Fibroblast of skin of abdomen (primary cell): ENCODE results near the gene TCHHL1.

Experiments used
- DNase-seq: peaks from one replicate; pipeline ENCODE4 v3.0.0-alpha.2; 2013

The TCHHL1 gene

DNA sequence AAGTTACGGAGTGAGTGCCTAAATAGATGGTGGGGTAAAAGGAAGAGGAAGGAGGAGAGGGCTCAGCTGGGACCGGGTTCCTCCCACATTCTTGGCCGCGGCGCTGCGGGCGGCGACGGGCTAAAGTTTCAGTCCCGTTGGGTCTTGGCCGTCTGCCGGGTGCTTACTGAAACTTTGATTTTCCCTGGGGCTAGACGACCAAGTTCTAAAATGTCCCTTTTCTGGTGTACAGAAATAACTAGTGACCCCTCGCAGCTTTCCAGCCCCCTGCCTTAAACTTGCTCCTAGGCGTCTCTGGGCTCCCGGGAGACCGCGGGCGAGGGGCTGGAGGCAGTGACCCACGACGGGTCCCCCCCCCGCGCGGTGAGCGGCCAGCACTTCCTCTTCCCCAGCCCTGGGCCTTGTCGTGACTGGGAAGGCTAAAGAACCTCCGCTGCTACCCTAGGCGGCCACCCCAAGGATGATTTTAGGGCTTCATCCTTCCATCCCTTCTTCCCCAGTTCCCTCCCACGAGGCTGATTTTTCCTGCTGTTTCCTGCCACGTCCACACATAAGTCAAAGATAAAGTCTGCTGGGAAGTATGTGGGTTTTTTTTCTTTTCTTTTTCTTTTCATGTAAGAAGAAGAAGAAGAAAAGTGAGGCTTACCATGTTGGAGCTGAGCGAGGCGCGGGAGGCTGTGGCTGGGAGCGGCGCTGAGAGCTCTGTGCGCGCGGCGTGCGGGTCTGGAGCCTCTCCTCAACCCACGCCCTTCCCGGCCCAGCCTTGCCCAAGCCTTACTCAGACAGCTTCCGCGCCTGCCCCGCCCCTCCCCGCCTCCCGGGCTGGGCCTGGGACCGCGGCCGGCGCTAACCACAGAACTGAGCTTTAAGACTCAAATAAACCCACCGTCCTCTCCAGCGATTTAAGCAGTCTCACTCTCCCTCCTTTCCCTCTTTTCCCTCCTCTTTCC, 52.3 kb downstream of the TCHHL1 start, which contains the start of gene S100A11:
Gene S100A11, minus strand, starts transcription at position 738 of the 950 bp plus-strand sequence. Its CDS starts 89 bp downstream, at position 649.
- DNase-seq: peak; percentile 89

DNA sequence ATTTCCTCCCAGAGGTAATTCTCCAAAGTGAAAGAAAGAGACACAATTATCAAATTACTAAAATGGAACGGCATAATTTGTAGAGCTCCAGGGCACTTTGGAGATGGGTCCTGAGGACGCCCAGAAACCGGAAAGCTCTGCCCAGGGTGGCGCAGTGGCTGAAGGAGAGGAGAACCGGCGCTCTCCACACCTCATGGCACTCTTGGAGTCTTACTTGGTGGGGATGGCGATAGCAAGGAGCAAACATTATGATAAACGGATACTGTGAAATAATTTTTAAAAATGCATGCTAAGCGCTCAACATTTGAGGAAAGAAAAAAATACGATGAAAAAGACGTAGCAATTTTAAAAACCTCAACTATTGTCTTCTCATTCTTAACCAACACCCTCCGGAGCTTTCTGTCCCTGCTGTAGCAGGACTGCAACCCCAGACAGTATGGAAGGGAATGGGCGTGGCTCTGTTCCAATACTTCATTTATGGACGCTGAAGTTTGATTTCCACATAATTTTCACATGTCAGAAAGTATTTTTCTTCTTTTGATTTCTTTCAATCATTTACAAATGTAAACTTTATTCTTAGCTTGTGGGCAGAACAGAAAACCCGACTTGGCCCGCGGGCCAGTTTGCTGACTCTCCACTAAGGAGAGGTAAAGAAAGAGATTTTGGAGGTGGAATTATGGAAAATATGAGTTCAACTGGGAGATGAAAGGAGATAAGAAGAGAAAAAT, 53.2 kb downstream of the TCHHL1 start:
- DNase-seq: peak; percentile 25

DNA sequence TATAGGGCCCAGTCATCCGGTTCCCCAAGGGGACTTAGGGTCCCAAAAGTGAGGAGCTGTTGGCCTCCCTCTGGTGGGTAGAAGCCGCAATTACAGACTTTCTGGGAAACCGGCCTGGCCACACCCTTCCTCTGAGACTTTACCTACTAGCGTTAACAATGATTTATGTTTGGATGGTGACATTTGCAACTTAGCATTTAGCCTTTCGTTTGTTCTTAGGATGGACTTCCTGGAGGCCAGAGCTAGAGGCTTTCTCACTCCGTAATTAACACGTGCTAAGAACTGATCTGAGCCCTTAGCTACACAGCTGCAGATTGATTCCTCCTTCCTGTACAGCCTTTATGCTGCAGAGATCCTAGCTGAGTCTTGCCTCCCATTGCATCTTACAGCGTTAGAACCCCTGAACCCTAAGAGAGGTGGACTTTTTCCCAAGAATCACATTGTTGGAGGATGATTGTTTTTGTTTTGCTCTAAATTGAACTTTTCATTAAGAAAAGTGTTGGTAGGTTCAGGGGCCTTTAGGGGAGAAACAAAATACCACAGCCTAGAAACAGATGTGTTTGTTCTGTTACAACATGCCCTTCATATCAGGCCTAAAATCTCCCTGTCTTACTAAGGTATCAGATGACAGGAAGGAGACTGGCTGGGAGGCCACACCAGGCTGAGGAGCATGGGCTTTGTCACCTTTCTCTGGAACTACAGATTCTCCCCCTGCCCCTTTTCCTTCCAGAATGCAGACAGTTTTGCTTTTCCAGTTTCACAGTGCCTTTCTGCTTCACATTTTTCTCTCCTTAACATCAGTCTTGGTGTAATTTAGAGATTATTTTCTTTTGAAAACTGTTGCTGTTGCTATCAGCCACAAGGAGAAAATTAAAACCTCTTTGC, 54.0 kb downstream of the TCHHL1 start:
- DNase-seq: peak; percentile 70

DNA sequence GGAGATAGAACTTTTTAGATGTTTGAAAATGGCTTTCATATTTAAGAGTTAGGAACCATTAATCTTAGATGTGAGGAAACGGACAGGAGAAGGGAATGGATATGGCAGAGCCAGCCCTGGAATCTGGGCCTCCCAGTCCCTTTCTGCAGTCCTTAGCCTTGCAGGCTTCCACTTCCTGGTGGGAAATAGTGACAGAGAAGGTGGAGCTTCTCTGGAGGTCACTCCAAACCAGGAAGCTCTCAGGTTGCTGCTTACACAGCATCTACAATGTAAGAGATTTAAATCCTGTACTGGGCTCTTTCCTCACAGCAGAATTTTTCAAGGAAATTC, 54.6 kb downstream of the TCHHL1 start:
- no peak for DNase-seq
